HepG2 (cell line): ENCODE measurements around the gene SERPINA9. TPM values are rescaled to one million over a fixed set of nuclear protein-coding genes. Genes with fewer than 3 reads are reported as not detected.
A peak's percentile ranks its signal among the peaks of the same experiment; 100 is the strongest.

Source experiments
- ATAC-seq: fragments of 200-7000 bp; cut with Tn5 transposase; 3 replicates; pipeline ENCODE4 v1.9.1; 2020; ENCODE audit warnings: mild to moderate bottlenecking, moderate library complexity
- Bru-seq: library from RNA; stranded (reverse); fragments of 400-500 nt; gene quantifications from one replicate; lab custom pipeline; 2021; lab: Mats Ljungman, UMichigan
- BruChase-seq, 2 experiments: library from RNA; stranded (reverse); fragments of 400-500 nt; gene quantifications; one replicate each; lab custom pipeline; 2021; lab: Mats Ljungman, UMichigan
- BruUV-seq: library from RNA; stranded (reverse); fragments of 400-500 nt; replicated peaks from 2 replicates; lab custom pipeline; 2021; lab: Mats Ljungman, UMichigan
- CTCF ChIA-PET: fragments of 300-600 bp; formaldehyde crosslinking; extraction: SDS; loops from one replicate; lab custom pipeline; 2021; ENCODE audit warnings: low total read pairs, inconsistent platforms, low intra/inter-chr PET ratio; lab: Yijun Ruan, JAX
- POLR2A ChIA-PET: fragments of 350-600 bp; sonication (Branson Sonifier 250); formaldehyde crosslinking; loops from one replicate; lab custom pipeline; 2020; ENCODE audit warnings: antibody characterized with exemption, inconsistent platforms; lab: Yijun Ruan, JAX
- DNase-seq: peaks from one replicate; pipeline ENCODE4 v3.0.0-alpha.2; 2015; ENCODE audit warnings: low spot score
- FAIRE-seq: peaks from 3 replicates; lab custom pipeline; 2011; peaks lifted over from hg19 to GRCh38; lab: Jason Lieb, UNC
- H2AFZ ChIP-seq: one replicate; pipeline ENCODE4 v1.6.1; 2011; ENCODE audit warnings: low read length, inconsistent platforms
- H3K27ac ChIP-seq: fragments of 300-600 bp; 3 replicates; pipeline ENCODE4 v1.8.0; 2011; ENCODE audit warnings: mixed run types, mild to moderate bottlenecking, mixed read lengths, low read length, inconsistent platforms; ENCODE audit not compliant: insufficient read depth; ENCODE audit errors: extremely low read length
- H3K27me3 ChIP-seq, 2 experiments: fragments of 200-600 bp in 1 of 2; 2 replicates in 1 of 2; 3 replicates in 1 of 2; pipeline versions ENCODE4 v1.6.0 to v1.8.0; 2011; ENCODE audit warnings: low read length in 2 of 2, mild to moderate bottlenecking in 2 of 2, moderate library complexity in 2 of 2, inconsistent platforms in 1 of 2; ENCODE audit not compliant: insufficient read depth in 2 of 2, control insufficient read depth in 1 of 2
- H3K36me3 ChIP-seq, 2 experiments: fragments of 200-600 bp in 1 of 2; replicated peaks in 1 of 2; 2 replicates in 1 of 2; 3 replicates in 1 of 2; pipeline versions ENCODE4 v1.5.1 to v1.8.0; 2011; ENCODE audit warnings: low read length in 2 of 2, inconsistent platforms in 1 of 2; ENCODE audit not compliant: insufficient read depth in 2 of 2, control insufficient read depth in 1 of 2
- H3K4me1 ChIP-seq: 2 replicates; pipeline ENCODE4 v1.5.1; 2012; ENCODE audit warnings: low read length, inconsistent platforms; ENCODE audit not compliant: insufficient read depth
- H3K4me2 ChIP-seq: 2 replicates; pipeline ENCODE4 v1.6.0; 2011; ENCODE audit warnings: low read depth, low read length, inconsistent platforms
- H3K4me3 ChIP-seq, 3 experiments: fragments of 200-600 bp in 1 of 3; sonication (generic), shearing (Covaris generic) in 1 of 3; replicated peaks in 1 of 3; 2 replicates each; pipeline ENCODE4 v1.5.1; 2011 to 2016; ENCODE audit warnings: low read length in 3 of 3, inconsistent platforms in 2 of 3, low read depth in 2 of 3, mild to moderate bottlenecking in 2 of 3, control low read depth in 1 of 3, mixed read lengths in 1 of 3; ENCODE audit not compliant: insufficient read depth in 1 of 3
- H3K79me2 ChIP-seq: one replicate; pipeline ENCODE4 v1.6.1; 2011; ENCODE audit warnings: low read length, inconsistent platforms; ENCODE audit not compliant: insufficient read depth
- H3K9ac ChIP-seq: 2 replicates; pipeline ENCODE4 v1.6.0; 2011; ENCODE audit warnings: mild to moderate bottlenecking, low read depth, low read length, inconsistent platforms; ENCODE audit not compliant: insufficient read depth
- H3K9me3 ChIP-seq: 2 replicates; pipeline ENCODE4 v1.5.1; 2012; ENCODE audit warnings: mild to moderate bottlenecking, low read length
- H4K20me1 ChIP-seq: 2 replicates; pipeline ENCODE4 v1.6.0; 2011; ENCODE audit warnings: inconsistent platforms, mild to moderate bottlenecking, low read length, moderate library complexity; ENCODE audit not compliant: insufficient read depth
- AFF4 ChIP-seq: sonication (generic); formaldehyde crosslinking; IDR thresholded peaks from 2 replicates; pipeline ENCODE4 v1.4.0; 2020; ENCODE audit warnings: missing genetic modification reagents
- HNRNPLL ChIP-seq: fragments of 200-400 bp; formaldehyde crosslinking; IDR thresholded peaks from 2 replicates; pipeline ENCODE4 v1.6.1; 2017; ENCODE audit warnings: mild to moderate bottlenecking, low read depth, low read length; ENCODE audit not compliant: poor library complexity, severe bottlenecking
- KLF11 ChIP-seq: IDR thresholded peaks from 2 replicates; pipeline ENCODE4 v1.6.1; 2016; ENCODE audit warnings: missing compliant biosample characterization
- LCORL ChIP-seq, 2 experiments: fragments of 450-650 bp in 1 of 2; sonication (generic) in 1 of 2; formaldehyde crosslinking in 1 of 2; IDR thresholded peaks; 2 replicates each; pipeline versions ENCODE4 v1.5.0 to v1.6.1; 2017 to 2020; ENCODE audit warnings: antibody characterized with exemption in 1 of 2, missing genetic modification reagents in 1 of 2
- RNF2 ChIP-seq: fragments of 450-650 bp; conservative IDR thresholded peaks from 2 replicates; pipeline ENCODE4 v1.6.1; 2016; ENCODE audit warnings: low read depth
- SIX1 ChIP-seq: sonication (generic); formaldehyde crosslinking; IDR thresholded peaks from 2 replicates; pipeline ENCODE4 v1.4.0; 2020; ENCODE audit warnings: missing genetic modification reagents, borderline replicate concordance
- SMAD3 ChIP-seq: sonication (generic); formaldehyde crosslinking; IDR thresholded peaks from 2 replicates; pipeline ENCODE4 v1.4.0; 2020; ENCODE audit warnings: missing genetic modification reagents
- SP1 ChIP-seq, 2 experiments: fragments of 450-650 bp in 1 of 2; sonication (generic) in 1 of 2; formaldehyde crosslinking in 1 of 2; IDR thresholded peaks; 2 replicates each; pipeline versions ENCODE4 v1.4.0 to v1.6.1; 2016 to 2020; ENCODE audit warnings: missing genetic modification reagents in 1 of 2
- SP140L ChIP-seq: sonication (generic); formaldehyde crosslinking; IDR thresholded peaks from 2 replicates; pipeline ENCODE4 v1.4.0; 2020; ENCODE audit warnings: missing genetic modification reagents, borderline replicate concordance
- THAP7 ChIP-seq: sonication (generic); formaldehyde crosslinking; IDR thresholded peaks from 2 replicates; pipeline ENCODE4 v1.8.1; 2023; ENCODE audit warnings: mild to moderate bottlenecking, missing genetic modification reagents
- TRIM22 ChIP-seq: fragments of 450-650 bp; IDR thresholded peaks from 2 replicates; pipeline ENCODE4 v1.6.1; 2017
- ZNF776 ChIP-seq: sonication (generic); formaldehyde crosslinking; IDR thresholded peaks from 2 replicates; pipeline ENCODE4 v1.4.0; 2020; ENCODE audit warnings: mild to moderate bottlenecking, missing genetic modification reagents
- ZNF891 ChIP-seq: sonication (generic); formaldehyde crosslinking; IDR thresholded peaks from 2 replicates; pipeline ENCODE4 v1.5.0; 2020; ENCODE audit warnings: mild to moderate bottlenecking, missing genetic modification reagents
- WGBS: methylation state at CpG from one replicate; pipeline ENCODE4 v1.1.6; 2017; ENCODE audit warnings: low lambda C conversion rate; 5-methylcytosine and 5-hydroxymethylcytosine counted together
- in situ Hi-C: cut with HindIII; loops from 2 replicates; pipeline ENCODE4 v1.10.0; 2017; ENCODE audit warnings: low pct_unique_long_range_greater_than_20kb; ENCODE audit not compliant: extremely low pct_ligation_motif_present
- intact Hi-C: fragments of 100-400 bp; cut with micrococcal nuclease; formaldehyde crosslinking; loops from one replicate; pipeline ENCODE4 v1.10.0; 2022; ENCODE audit not compliant: unreplicated experiment
- long read RNA-seq, 2 experiments: library from RNA in 1 of 2; library from polyadenylated mRNA in 1 of 2; stranded (forward) in 1 of 2; unstranded in 1 of 2; transcript quantifications; one replicate each; pipeline ENCODE4 v2.0.0, GENCODE V29; 2019 to 2022
- polyA minus RNA-seq, 3 experiments: library from RNA; depleted of rRNA, polyadenylated mRNA; stranded (reverse); fragments of >200 nt; gene quantifications; 2 replicates each; pipeline ENCODE4 v1.2.3, GENCODE V29; 2011; ENCODE audit warnings: low replicate concordance in 1 of 3
- polyA plus RNA-seq, 8 experiments: library from polyadenylated mRNA; depleted of rRNA in 3 of 8; stranded (reverse) in 7 of 8; unstranded in 1 of 8; fragments of >200 nt; fragmentation: Illumina TruSeq in 4 of 8; extraction: Trizol in 4 of 8; gene quantifications; 2 replicates each; pipeline versions ENCODE4 v1.2.1 to v1.2.3, GENCODE V29; 2011 to 2016; ENCODE audit warnings: low read depth in 4 of 8, missing spikeins in 1 of 8, mixed read lengths in 1 of 8; ENCODE audit not compliant: insufficient read depth in 1 of 8
- total RNA-seq, 5 experiments: library from RNA; depleted of rRNA; stranded (reverse); fragments of >200 nt; fragmentation: Illumina TruSeq; extraction: Trizol; gene quantifications; 2 replicates each; pipeline ENCODE4 v1.2.3, GENCODE V29; 2016; ENCODE audit warnings: low read depth in 1 of 5

Gene SERPINA9
- total RNA-seq (2016; rRNA removed; fragmentation: Illumina TruSeq; extraction: Trizol), result not detected in 2 replicates
- not detected in 2 replicates for total RNA-seq (2016; cell fraction: cytosol; rRNA removed; fragmentation: Illumina TruSeq; extraction: Trizol; ENCODE audit: low read depth)
- total RNA-seq (2016; cell fraction: insoluble cytoplasmic fraction; rRNA removed; fragmentation: Illumina TruSeq; extraction: Trizol), result not detected in 2 replicates
- total RNA-seq (2016; cell fraction: membrane; rRNA removed; fragmentation: Illumina TruSeq; extraction: Trizol), result not detected in 2 replicates
- total RNA-seq (2016; cell fraction: nucleus; rRNA removed; fragmentation: Illumina TruSeq; extraction: Trizol), result not detected in 2 replicates
- polyA plus RNA-seq (2011; rRNA removed), result 0.12 and 0.21 TPM in 2 replicates
- polyA plus RNA-seq (2011; cell fraction: cytosol; rRNA removed), result 0.16 and 0.18 TPM in 2 replicates
- 0.64 and 1.1 TPM in 2 replicates for polyA plus RNA-seq (2011; cell fraction: nucleus; rRNA removed)
- 0.17 and 0.78 TPM in 2 replicates for polyA plus RNA-seq (2012)
- not detected in 2 replicates for polyA plus RNA-seq (2016; cell fraction: cytosol; fragmentation: Illumina TruSeq; extraction: Trizol; ENCODE audit: low read depth)
- polyA plus RNA-seq (2016; cell fraction: insoluble cytoplasmic fraction; fragmentation: Illumina TruSeq; extraction: Trizol; ENCODE audit: low read depth), result not detected in 2 replicates
- not detected in 2 replicates for polyA plus RNA-seq (2016; cell fraction: membrane; fragmentation: Illumina TruSeq; extraction: Trizol; ENCODE audit: low read depth)
- polyA plus RNA-seq (2016; cell fraction: nucleus; fragmentation: Illumina TruSeq; extraction: Trizol; ENCODE audit: insufficient read depth, low read depth), result not detected in 2 replicates
- 0.12 TPM in 1 of 2 replicates, not detected in the other for polyA minus RNA-seq (2011; rRNA and poly(A)+ RNA removed; ENCODE audit: low replicate concordance)
- not detected in 2 replicates for polyA minus RNA-seq (2011; cell fraction: cytosol; rRNA and poly(A)+ RNA removed)
- polyA minus RNA-seq (2011; cell fraction: nucleus; rRNA and poly(A)+ RNA removed), result 0.37 TPM in 1 of 2 replicates, not detected in the other
- Bru-seq, nascent RNA, result percentile 7 among the genes with signal in this experiment
- BruChase-seq, experiment 1, labeled RNA remaining after a 6-hour chase, result percentile 14 among the genes with signal in this experiment
- percentile 16 among the genes with signal in this experiment for BruChase-seq, experiment 2, labeled RNA remaining after a 2-hour chase
- long read RNA-seq, experiment 1, result 0 reads
- long read RNA-seq, experiment 2, partial matches to known transcripts, result 0 of 1 reads
- long read RNA-seq, experiment 2, other reads (novel, unspliced or antisense), result 1 of 1 reads

DNA sequence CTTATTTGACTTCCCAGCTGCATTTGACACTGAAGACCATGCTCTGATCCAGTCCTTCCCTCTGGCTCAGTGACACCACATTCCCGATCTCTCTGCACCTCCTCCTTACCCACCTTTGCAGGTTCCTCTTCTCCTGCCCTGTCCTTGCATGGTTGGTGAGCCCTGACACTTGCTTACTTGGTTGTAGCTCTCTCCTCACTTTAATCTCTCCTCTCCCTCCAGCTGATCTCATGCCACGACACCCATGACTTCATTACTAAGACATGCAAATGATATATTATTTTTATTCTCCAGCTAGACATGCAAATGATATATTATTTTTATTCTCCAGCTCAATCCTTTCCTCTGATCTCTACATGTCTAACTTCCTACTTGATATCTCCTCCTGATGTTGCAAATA lies at the start of gene SERPINA9:
SERPINA9 (minus strand) TSS at position 175 of the 400 bp plus-strand sequence. CDS start 6,357 bp downstream, outside the sequence.
- no peak for TF ChIP-seq TRIM22
- no peak for TF ChIP-seq AFF4 (CRISPR knock-in tag)
- TF ChIP-seq LCORL (IDR thresholded peaks at IDR 0.05), result no peak
- no peak for TF ChIP-seq LCORL (CRISPR knock-in tag; IDR thresholded peaks at IDR 0.05)
- no peak for TF ChIP-seq HNRNPLL
- no peak for TF ChIP-seq SIX1 (CRISPR knock-in tag)
- no peak for TF ChIP-seq SMAD3
- no peak for TF ChIP-seq SP140L (CRISPR knock-in tag)
- no peak for TF ChIP-seq SP1 (IDR thresholded peaks at IDR 0.05)
- no peak for TF ChIP-seq SP1 (CRISPR knock-in tag; IDR thresholded peaks at IDR 0.05)
- TF ChIP-seq THAP7 (CRISPR knock-in tag), result no peak
- TF ChIP-seq ZNF776 (CRISPR knock-in tag), result no peak
- no peak for TF ChIP-seq RNF2
- TF ChIP-seq KLF11 (CRISPR knock-in tag), result no peak
- no peak for TF ChIP-seq ZNF891
- H3K4me3 ChIP-seq, result no peak within 1 kb of the TSS
- 91% methylated on average over 2 of the region's 2 CpGs for WGBS

More for the DNA sequence above, at the start of gene SERPINA9:
- CTCF ChIA-PET, result no interaction called here
- ATAC-seq (no peak), FAIRE-seq (no peak), DNase-seq (no peak)
- H3K27ac ChIP-seq, result no peak within 1 kb of the TSS
- H3K79me2 ChIP-seq, result peaks cover under 1% of the 10 kb centered on the region
- POLR2A ChIA-PET, result no interaction called here
- H3K9me3 ChIP-seq, result peaks cover 21% of the 10 kb centered on the region
- peaks cover 68% of the 10 kb centered on the region for H3K4me1 ChIP-seq
- no TSS peak for BruUV-seq
- no peaks in the 10 kb centered on the region for H4K20me1 ChIP-seq
- H3K9ac ChIP-seq, result no peak within 1 kb of the TSS
- H3K27me3 ChIP-seq, result no peaks in the 10 kb centered on the region
- in situ Hi-C loops (no loop called here), intact Hi-C loops (no loop called here)
- H2AFZ ChIP-seq, result no peak within 1 kb of the TSS
- H3K4me2 ChIP-seq, result no peak within 1 kb of the TSS
- H3K36me3 ChIP-seq, result no peaks in the 10 kb centered on the region
